SK-N-SH (cell line): ENCODE measurements around the gene HOTAIR.

Experiments
- FOXJ3 ChIP-seq: sonication (generic); formaldehyde crosslinking; IDR thresholded peaks from 2 replicates; pipeline ENCODE4 v1.5.1; 2020; ENCODE audit warnings: mild to moderate bottlenecking, missing genetic modification reagents
- FOXM1 ChIP-seq: IDR thresholded peaks from 2 replicates; pipeline ENCODE4 v1.4.0; 2012; ENCODE audit warnings: low read depth, mild to moderate bottlenecking
- JUND ChIP-seq: IDR thresholded peaks from 2 replicates; pipeline ENCODE4 v1.4.0; 2012
- MXI1 ChIP-seq: IDR thresholded peaks from 2 replicates; pipeline ENCODE4 v1.6.1; 2012; ENCODE audit warnings: mild to moderate bottlenecking, low read depth, low read length, improper control_type of control experiment
- POLR2AphosphoS5 ChIP-seq: IDR thresholded peaks from 2 replicates; pipeline ENCODE4 v1.6.1; 2012; ENCODE audit warnings: low read depth, low read length
- RAD21 ChIP-seq: IDR thresholded peaks from 2 replicates; pipeline ENCODE4 v1.6.1; 2012; ENCODE audit warnings: mild to moderate bottlenecking, low read length
- REST ChIP-seq: IDR thresholded peaks from 2 replicates; pipeline ENCODE4 v1.6.1; 2012; ENCODE audit warnings: mild to moderate bottlenecking, low read depth, low read length, moderate library complexity
- RFX5 ChIP-seq: IDR thresholded peaks from 2 replicates; pipeline ENCODE4 v1.6.1; 2012; ENCODE audit warnings: mild to moderate bottlenecking, improper control_type of control experiment, low read length
- TF ChIP-seq, protein P1 (sequence below): fragments of 200-600 bp; sonication (generic); IDR thresholded peaks from 2 replicates; pipeline ENCODE4 v1.6.1; 2017; ENCODE audit warnings: antibody characterized with exemption, mild to moderate bottlenecking, moderate library complexity
- TF ChIP-seq, protein P2 (sequence below): fragments of 150-350 bp; IDR thresholded peaks from 2 replicates; pipeline ENCODE4 v1.6.1; 2017; ENCODE audit warnings: antibody characterized with exemption, low read length, low read depth, borderline replicate concordance

DNA sequence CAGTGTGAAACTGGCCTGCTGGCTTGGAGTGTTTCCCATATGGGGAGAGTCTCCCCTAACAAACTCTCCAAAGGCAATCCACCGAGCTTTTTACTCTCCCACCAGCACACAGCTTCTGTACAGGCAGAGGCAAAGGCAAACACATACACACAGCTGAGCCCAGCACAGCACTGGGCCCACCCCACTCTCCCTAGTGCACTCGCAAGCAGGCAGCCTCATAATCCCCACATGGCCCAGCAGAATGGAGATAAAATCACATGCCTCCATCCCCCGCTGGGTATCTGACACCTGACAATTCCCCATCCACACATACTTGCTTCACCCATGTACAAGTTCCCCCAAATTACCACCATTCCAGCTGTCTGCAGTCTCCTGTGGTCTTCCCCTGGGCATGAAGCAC lies 16.6 kb downstream of the HOTAIR start:
- TF ChIP-seq, protein P1, sequence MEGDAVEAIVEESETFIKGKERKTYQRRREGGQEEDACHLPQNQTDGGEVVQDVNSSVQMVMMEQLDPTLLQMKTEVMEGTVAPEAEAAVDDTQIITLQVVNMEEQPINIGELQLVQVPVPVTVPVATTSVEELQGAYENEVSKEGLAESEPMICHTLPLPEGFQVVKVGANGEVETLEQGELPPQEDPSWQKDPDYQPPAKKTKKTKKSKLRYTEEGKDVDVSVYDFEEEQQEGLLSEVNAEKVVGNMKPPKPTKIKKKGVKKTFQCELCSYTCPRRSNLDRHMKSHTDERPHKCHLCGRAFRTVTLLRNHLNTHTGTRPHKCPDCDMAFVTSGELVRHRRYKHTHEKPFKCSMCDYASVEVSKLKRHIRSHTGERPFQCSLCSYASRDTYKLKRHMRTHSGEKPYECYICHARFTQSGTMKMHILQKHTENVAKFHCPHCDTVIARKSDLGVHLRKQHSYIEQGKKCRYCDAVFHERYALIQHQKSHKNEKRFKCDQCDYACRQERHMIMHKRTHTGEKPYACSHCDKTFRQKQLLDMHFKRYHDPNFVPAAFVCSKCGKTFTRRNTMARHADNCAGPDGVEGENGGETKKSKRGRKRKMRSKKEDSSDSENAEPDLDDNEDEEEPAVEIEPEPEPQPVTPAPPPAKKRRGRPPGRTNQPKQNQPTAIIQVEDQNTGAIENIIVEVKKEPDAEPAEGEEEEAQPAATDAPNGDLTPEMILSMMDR: no peak
- TF ChIP-seq POLR2AphosphoS5 (no peak), REST (no peak), RAD21 (no peak), FOXJ3 (CRISPR knock-in tag) (no peak), RFX5 (no peak), FOXM1 (no peak), MXI1 (no peak), JUND (no peak)
- TF ChIP-seq, protein P2, sequence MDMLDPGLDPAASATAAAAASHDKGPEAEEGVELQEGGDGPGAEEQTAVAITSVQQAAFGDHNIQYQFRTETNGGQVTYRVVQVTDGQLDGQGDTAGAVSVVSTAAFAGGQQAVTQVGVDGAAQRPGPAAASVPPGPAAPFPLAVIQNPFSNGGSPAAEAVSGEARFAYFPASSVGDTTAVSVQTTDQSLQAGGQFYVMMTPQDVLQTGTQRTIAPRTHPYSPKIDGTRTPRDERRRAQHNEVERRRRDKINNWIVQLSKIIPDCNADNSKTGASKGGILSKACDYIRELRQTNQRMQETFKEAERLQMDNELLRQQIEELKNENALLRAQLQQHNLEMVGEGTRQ: no peak
